GM13977 (cell line): ENCODE data around the gene TNN.

Source experiments
- DNase-seq: peaks from one replicate; pipeline ENCODE4 v3.0.0; 2012; ENCODE audit warnings: low spot score
- CTCF ChIP-seq: IDR thresholded peaks from 2 replicates; pipeline ENCODE4 v1.5.1; 2012; ENCODE audit warnings: mild to moderate bottlenecking, control low read depth; ENCODE audit not compliant: insufficient read depth; ENCODE audit errors: extremely low read depth, missing control alignments
- in situ Hi-C: fragments of 300-500 bp; cut with MboI; formaldehyde crosslinking; loops from one replicate; pipeline ENCODE4 v1.12.0; 2022; ENCODE audit warnings: low sequenced_read_pairs, low pct_unique_long_range_greater_than_20kb, mixed read lengths, inconsistent platforms; ENCODE audit not compliant: unreplicated experiment

The TNN gene

DNA sequence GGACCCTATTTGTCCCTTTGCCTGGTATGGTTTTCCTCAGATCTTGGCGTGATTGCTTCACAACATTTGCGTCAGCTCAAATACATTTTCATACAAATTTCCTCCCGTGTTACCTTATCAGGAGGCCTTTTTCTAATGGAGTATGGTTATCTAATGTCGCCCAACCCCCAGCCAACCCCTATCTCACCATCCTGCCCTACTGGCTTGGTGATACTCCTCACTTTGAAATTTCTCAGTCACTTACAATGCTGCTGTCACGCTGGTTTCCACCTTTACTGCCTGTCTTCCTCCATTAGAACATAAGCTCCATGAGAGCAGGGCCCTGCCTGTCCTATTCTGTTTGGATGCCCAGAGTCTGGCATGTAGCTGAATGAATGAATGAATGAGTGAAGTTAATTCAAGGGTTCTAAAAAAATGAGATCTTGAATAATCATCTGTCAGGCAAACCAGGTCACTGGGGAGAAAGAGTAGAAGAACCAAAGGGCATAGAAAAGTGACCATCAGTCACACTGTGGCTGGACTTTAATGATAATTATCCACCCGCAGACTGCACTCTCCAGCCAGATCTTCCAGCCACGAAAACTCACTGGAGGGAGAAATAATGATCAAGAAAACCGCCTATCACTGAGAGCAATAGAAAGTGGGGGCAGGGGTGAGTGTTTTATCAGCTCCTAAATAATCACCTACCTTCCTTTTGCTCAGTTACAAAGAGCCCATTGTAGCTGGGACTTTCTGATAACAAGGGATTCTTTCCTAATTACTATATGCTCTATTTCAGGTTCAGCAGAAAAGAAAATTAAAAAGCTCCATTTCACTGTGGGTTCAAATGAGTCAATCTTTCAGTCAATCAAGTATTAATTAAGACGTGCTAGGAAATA is 103.6 kb downstream of the TNN start:
- in situ Hi-C loops: loop anchor here (25.0 kb wide), 2 partner anchors 591 to 891 kb away; no protein-coding TSS in a partner anchor
- no peak for DNase-seq
- no peak for TF ChIP-seq CTCF

DNA sequence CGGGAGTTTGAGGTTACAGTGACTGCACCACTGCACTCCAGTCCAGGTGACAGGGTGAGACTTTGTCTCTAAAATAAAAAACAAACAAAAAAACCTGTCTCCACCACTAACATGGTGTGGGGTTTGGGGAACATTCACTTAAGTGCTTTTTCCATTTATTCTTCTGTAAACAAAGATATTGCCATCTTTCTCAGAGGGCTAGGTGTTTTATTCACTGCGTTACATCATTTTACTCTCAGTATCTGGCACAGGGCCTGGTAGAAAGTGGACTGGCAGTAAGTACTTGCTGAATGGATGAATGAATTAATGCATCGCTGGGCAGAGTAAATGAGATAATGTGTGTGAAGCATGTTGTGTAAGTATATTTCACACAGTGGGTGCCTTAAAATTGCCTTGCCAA is 104.9 kb downstream of the TNN start:
- in situ Hi-C loops: loop anchor here (25.0 kb wide), 2 partner anchors 590 to 890 kb away; no protein-coding TSS in a partner anchor
- no peak for TF ChIP-seq CTCF
- DNase-seq: no peak

- no peak for DNase-seq
- no peak for TF ChIP-seq CTCF
- in situ Hi-C loops: loop anchor here (25.0 kb wide), 2 partner anchors 589 to 889 kb away; no protein-coding TSS in a partner anchor
Observed at GRCh38 chr1:175173531-175173930, 105.9 kb downstream of the TNN start.

- in situ Hi-C loops: loop anchor here (25.0 kb wide), 2 partner anchors 588 to 888 kb away; no protein-coding TSS in a partner anchor
- DNase-seq: peak; percentile 50
- no peak for TF ChIP-seq CTCF
Observed at GRCh38 chr1:175174309-175175102, 106.9 kb downstream of the TNN start.

DNA sequence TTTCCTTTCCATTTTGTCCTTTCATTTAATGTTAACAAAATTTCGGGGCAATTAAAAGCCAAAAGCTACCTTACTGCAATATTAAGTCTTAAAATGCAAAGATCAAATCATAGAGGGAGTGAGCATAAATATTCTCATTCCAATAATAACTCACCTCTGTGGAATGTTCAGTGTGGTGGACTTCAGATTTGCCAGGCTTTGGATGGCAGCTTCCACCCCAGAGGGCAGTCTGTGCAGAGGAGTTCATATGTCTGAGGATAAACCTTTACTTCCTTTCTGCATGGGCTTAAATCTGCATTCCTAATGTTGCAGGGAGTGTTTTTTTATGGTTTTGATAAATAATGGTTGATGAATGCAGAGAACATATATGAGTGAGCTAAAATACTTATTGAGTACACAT is 108.6 kb downstream of the TNN start:
- DNase-seq: no peak
- TF ChIP-seq CTCF: no peak
- in situ Hi-C loops: no loop called here

GRCh38 chr1:175178056-175178455 is 110.4 kb downstream of the TNN start:
- no peak for DNase-seq
- TF ChIP-seq CTCF: no peak
- in situ Hi-C loops: no loop called here
